Activated naive CD4-positive, alpha-beta T cell treated with anti-CD3 and anti-CD28 coated beads for 36 hours (primary cell): ENCODE data around the gene MOV10L1. TPM values are rescaled to one million over a fixed set of nuclear protein-coding genes. Genes with fewer than 3 reads are reported as not detected.

Experiments
- CTCF ChIA-PET: fragments of 350-600 bp; sonication (Branson Sonifier 250); formaldehyde crosslinking; loops from one replicate; lab custom pipeline; 2021; ENCODE audit warnings: antibody characterized with exemption; lab: Charles Lee
- DNase-seq: peaks from one replicate; pipeline ENCODE4 v3.0.0-alpha.2; 2020
- H3K27ac Mint-ChIP-seq: one replicate; pipeline ENCODE4 v1.8.0; 2021; ENCODE audit warnings: mild to moderate bottlenecking, mixed read lengths
- H3K27me3 Mint-ChIP-seq: one replicate; pipeline ENCODE4 v1.8.0; 2021; ENCODE audit warnings: low read depth, mixed read lengths
- H3K36me3 Mint-ChIP-seq: one replicate; pipeline ENCODE4 v1.8.0; 2021; ENCODE audit warnings: low read depth, mixed read lengths
- H3K4me1 Mint-ChIP-seq: one replicate; pipeline ENCODE4 v1.8.0; 2021; ENCODE audit warnings: low read depth, mixed read lengths
- H3K4me3 Mint-ChIP-seq: one replicate; pipeline ENCODE4 v1.8.0; 2021; ENCODE audit warnings: mild to moderate bottlenecking, moderate library complexity, mixed read lengths
- H3K9me3 Mint-ChIP-seq: one replicate; pipeline ENCODE4 v1.8.0; 2021; ENCODE audit warnings: mixed read lengths
- intact Hi-C: fragments of 100-400 bp; cut with micrococcal nuclease; formaldehyde crosslinking; loops from one replicate; pipeline ENCODE4 v1.15.1; 2023
- total RNA-seq, 2 experiments: library from RNA; stranded (reverse); gene quantifications; one replicate each; pipeline ENCODE4 v1.2.3, GENCODE V29; 2021

MOV10L1 gene
- total RNA-seq, 2 experiments from 2014 or later = not detected

DNA sequence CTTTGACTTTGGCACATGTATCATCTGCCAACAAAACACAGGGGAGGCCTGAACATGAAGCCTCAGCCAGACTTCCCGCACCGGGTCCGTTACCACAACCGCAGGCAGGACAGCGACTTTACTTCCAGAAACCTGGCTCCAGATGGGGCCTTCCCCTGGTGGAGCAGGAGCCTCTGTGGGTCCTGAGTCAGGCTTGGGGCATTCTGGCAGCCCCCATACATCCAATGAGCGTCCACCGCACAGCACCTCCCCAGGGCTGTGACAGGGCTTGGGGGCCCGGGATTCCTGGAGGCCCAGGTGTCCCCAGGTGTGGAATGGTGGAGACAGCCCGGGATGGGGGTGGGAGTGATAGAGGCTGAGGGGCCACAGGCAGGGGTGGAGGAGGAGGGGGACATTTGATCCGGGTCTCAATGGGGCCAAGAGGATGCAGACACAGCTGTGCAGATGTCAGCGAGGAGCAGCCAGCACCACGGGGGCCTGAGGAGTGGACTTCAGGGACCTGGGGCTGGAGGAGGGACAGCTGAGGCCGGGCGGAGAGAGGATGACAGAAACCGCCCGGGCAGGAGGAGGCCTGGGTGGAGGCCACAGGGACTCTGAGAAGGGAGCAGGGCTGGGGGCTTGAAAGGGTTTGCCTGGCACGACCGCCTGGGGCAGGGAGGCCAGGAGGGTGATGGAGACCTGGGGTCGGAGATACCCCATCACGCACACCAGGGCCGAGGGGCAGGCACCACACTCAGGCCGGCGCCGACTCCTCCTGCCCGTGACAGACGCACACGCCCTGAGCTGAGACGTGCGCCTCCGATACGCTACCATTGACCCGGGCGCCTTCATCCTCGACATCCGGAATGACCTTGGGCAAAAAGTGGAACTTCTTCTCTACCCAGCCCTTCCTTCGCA, 40.3 kb upstream of the MOV10L1 start:
- no peak overlapping the region for H3K27ac Mint-ChIP-seq
- peaks cover 3% of the 10 kb centered on the region for H3K4me1 Mint-ChIP-seq
- peaks cover 5% of the 10 kb centered on the region for H3K9me3 Mint-ChIP-seq
- no peaks in the 10 kb centered on the region for H3K36me3 Mint-ChIP-seq
- intact Hi-C loops = no loop called here
- CTCF ChIA-PET = interaction anchor here (0.5 to 0.7 kb wide), 2 partner anchors 132 to 324 kb away, joined by 3 to 4 read pairs; no protein-coding TSS in a partner anchor
- DNase-seq = no peak
- H3K4me3 Mint-ChIP-seq = no peak overlapping the region
- peaks cover 4% of the 10 kb centered on the region for H3K27me3 Mint-ChIP-seq

DNA sequence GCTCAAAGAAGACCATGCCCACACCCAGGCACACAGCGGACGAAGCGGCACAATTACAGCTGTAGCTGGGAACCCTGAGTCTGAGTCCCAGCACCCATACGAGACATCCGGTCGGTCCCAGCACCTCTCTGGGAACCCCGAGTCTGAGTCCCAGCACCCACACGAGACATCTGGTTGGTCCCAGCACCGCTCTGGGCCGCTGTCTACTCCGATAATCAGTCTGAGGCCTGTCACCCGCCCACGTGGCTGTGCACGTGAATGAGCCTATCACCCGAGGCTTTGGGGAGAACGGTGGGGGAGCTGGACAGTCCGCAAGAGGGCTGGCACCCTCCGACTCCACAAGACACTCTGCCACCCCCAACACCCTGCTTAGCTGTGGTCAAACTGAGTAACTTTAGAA, 37.9 kb upstream of the MOV10L1 start:
- DNase-seq = no peak
- Mint-ChIP-seq H3K4me1 (no peaks in the 10 kb centered on the region), H3K4me3 (no peak overlapping the region), H3K9me3 (peaks cover 5% of the 10 kb centered on the region), H3K36me3 (no peaks in the 10 kb centered on the region), H3K27ac (no peak overlapping the region), H3K27me3 (peaks cover 13% of the 10 kb centered on the region)
- intact Hi-C loops = no loop called here
- CTCF ChIA-PET = no interaction called here

- no peak for DNase-seq
- intact Hi-C loops = no loop called here
- peaks cover 2% of the 10 kb centered on the region for H3K4me1 Mint-ChIP-seq
- H3K36me3 Mint-ChIP-seq = no peaks in the 10 kb centered on the region
- CTCF ChIA-PET = no interaction called here
- H3K27me3 Mint-ChIP-seq = peaks cover 17% of the 10 kb centered on the region
- H3K4me3 Mint-ChIP-seq = no peak overlapping the region
- H3K9me3 Mint-ChIP-seq = peaks cover 5% of the 10 kb centered on the region
- no peak overlapping the region for H3K27ac Mint-ChIP-seq
These were observed 35.9 kb upstream of the MOV10L1 start for GRCh38 chr22:50053861-50054260.

DNA sequence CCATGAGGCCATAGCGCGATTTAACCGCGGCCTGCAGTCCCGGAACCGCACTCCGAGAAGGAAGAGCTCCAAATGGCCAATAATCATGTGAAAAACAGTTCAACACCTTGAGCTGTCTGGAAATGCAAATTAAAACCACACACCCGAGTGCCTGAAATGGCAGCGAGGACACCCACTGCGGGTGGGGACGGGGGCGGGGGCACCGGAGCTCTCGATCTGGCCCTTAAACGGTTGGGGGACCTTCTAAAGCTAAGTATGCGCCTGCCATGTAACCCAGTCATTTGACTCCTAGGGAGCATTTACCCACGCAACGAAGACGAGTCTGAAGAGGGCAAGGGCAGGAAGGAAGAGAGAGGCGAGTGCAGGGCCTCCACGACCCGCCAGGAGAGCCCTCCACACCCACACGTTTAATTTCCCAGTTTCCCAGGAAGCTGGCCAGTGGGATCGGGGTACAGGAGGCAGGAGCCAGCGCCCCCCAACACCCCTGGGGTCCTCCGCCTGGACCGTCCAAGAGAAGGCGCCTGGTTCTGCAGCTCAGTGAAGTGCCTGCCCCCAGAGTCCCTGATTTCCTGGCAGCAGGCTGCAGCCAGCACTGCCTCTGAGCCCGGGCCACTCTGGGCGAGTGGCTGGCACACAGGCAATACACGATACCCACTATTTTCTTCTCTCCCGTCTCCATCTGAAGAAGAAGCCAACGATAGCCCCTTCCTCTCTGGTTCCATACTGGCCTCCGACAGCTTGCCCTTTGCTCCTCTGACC, 33.4 kb upstream of the MOV10L1 start:
- Mint-ChIP-seq H3K4me3 (no peak overlapping the region), H3K9me3 (peaks cover 5% of the 10 kb centered on the region), H3K4me1 (peaks cover 2% of the 10 kb centered on the region), H3K27ac (no peak overlapping the region), H3K27me3 (peaks cover 31% of the 10 kb centered on the region), H3K36me3 (no peaks in the 10 kb centered on the region)
- DNase-seq = no peak
- CTCF ChIA-PET = no interaction called here
- intact Hi-C loops = no loop called here

- Mint-ChIP-seq H3K27me3 (peaks cover 31% of the 10 kb centered on the region), H3K9me3 (peaks cover 5% of the 10 kb centered on the region), H3K4me3 (no peak overlapping the region), H3K36me3 (no peaks in the 10 kb centered on the region), H3K27ac (no peak overlapping the region), H3K4me1 (peaks cover 2% of the 10 kb centered on the region)
- CTCF ChIA-PET = no interaction called here
- intact Hi-C loops = no loop called here
- DNase-seq = no peak
These were observed 32.3 kb upstream of the MOV10L1 start for GRCh38 chr22:50057278-50058060.

DNA sequence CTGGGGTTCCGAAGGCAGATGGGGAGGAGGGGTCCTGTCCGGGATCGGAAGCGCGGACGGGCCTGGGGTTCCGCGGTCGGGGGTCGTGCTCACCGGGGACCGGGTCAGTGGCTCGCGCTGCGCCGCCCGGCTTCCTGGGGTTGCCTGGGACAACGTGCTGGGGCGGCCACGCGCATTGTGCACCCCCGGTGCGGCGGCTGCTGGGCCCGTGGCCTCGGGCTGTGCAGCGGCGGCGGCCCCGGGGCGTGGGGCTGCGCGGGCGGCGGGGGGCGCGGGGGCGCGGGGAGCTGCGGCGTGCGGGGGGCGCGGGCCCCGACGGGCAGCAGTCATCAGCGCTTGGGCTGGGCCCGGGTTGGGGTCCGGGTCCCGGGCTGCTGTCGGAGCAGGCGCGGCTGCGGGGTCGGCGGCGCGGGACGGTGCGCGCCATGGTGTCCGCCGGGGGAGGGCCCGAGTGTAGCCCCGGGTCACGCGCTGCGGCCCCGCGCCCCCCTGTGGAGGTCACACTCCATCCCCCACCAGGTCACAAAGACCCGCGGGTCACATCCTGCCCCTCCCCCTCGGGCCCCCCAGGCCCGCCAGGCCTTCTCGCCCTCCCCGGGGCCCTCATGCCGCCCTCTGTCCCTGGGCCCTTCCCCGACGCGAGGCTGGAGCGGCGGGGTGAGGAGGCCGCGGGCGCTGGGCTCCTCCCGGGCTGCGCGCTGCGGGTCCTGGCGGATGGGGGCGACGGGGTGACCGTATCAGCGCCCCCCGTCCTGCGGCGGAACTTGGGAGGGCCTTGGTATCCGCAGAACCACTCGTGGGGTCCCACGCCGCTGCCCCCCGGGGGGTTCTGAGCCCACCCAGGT, 31.5 kb upstream of the MOV10L1 start, which contains the start of gene TTLL8:
Gene TTLL8, minus strand, starts transcription at position 238 of the 845 bp plus-strand sequence.
- H3K36me3 Mint-ChIP-seq = no peaks in the 10 kb centered on the region
- no peak within 1 kb of the TSS for H3K4me3 Mint-ChIP-seq
- H3K9me3 Mint-ChIP-seq = peaks cover 5% of the 10 kb centered on the region
- no peak within 1 kb of the TSS for H3K27ac Mint-ChIP-seq
- peaks cover 2% of the 10 kb centered on the region for H3K4me1 Mint-ChIP-seq
- H3K27me3 Mint-ChIP-seq = peaks cover 31% of the 10 kb centered on the region
- CTCF ChIA-PET = no interaction called here
- intact Hi-C loops = no loop called here
- no peak for DNase-seq

GRCh38 chr22:50058906-50059880, 30.6 kb upstream of the MOV10L1 start:
- Mint-ChIP-seq H3K9me3 (no peaks in the 10 kb centered on the region), H3K4me3 (no peak overlapping the region), H3K27me3 (peaks cover 31% of the 10 kb centered on the region), H3K36me3 (no peaks in the 10 kb centered on the region), H3K4me1 (peaks cover 2% of the 10 kb centered on the region), H3K27ac (no peak overlapping the region)
- CTCF ChIA-PET = no interaction called here
- intact Hi-C loops = no loop called here
- no peak for DNase-seq

DNA sequence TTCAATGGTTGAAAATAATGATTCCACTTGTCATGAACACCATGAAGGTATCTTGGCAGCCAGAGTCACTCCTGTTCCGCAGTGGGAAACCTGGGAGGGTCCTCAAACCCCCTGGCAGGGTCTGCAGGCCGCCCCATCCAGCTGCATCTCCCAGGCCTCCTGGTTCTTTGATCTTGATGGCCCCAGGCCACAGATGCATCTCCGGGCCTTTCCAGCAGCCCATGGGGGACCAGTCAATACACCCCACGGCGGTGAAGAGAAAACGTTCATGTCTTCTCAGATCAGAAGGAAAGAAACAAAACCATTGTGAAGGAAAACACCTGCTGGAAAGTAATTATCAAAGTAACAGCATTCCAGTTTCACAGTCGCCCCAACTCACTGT, 29.9 kb upstream of the MOV10L1 start:
- peaks cover 2% of the 10 kb centered on the region for H3K4me1 Mint-ChIP-seq
- no peaks in the 10 kb centered on the region for H3K36me3 Mint-ChIP-seq
- DNase-seq = no peak
- peaks cover 28% of the 10 kb centered on the region for H3K27me3 Mint-ChIP-seq
- no peaks in the 10 kb centered on the region for H3K9me3 Mint-ChIP-seq
- H3K27ac Mint-ChIP-seq = no peak overlapping the region
- CTCF ChIA-PET = no interaction called here
- no peak overlapping the region for H3K4me3 Mint-ChIP-seq
- intact Hi-C loops = no loop called here

- no peaks in the 10 kb centered on the region for H3K36me3 Mint-ChIP-seq
- no peak overlapping the region for H3K4me3 Mint-ChIP-seq
- intact Hi-C loops = no loop called here
- peaks cover 24% of the 10 kb centered on the region for H3K27me3 Mint-ChIP-seq
- H3K9me3 Mint-ChIP-seq = no peaks in the 10 kb centered on the region
- no peak for DNase-seq
- peaks cover 2% of the 10 kb centered on the region for H3K4me1 Mint-ChIP-seq
- CTCF ChIA-PET = no interaction called here
- H3K27ac Mint-ChIP-seq = no peak overlapping the region
These were observed 29.2 kb upstream of the MOV10L1 start for GRCh38 chr22:50060441-50061140.

DNA sequence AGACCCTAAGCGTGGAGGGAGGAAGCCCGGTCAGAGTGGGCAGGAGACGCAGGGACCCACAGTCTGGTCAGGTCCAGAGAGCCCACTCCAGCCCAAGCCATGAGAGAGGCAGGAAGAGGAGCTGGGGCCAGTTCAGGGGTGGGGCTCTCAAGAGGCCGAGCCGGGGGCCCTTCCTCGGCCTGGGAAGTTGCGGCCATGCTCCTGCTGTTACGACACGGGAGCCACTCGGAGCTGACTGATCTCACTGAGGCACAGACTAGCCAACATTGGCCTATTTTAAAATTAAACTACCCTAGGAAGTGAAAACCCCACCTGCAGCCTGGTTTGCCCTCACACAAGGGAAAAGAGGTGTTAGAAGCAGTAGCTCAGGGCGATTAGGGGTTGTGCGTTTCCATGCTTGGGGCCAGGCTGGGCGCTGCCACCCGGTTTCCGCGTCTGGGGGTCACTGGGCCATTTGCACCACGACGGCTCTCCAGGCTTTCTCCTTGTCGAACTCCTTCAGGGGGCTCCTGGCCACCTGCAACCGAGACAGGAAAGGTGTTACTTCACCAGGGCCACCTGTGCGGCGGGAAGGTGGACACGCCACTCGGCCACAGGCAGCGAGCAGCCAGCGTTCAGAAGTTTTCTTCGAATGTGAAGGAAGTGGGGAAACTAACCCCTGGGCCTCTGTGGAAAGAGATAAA, 28.5 kb upstream of the MOV10L1 start:
- CTCF ChIA-PET = no interaction called here
- intact Hi-C loops = no loop called here
- Mint-ChIP-seq H3K9me3 (no peaks in the 10 kb centered on the region), H3K27me3 (peaks cover 21% of the 10 kb centered on the region), H3K27ac (no peak overlapping the region), H3K4me3 (no peak overlapping the region), H3K4me1 (peaks cover 2% of the 10 kb centered on the region), H3K36me3 (no peaks in the 10 kb centered on the region)
- no peak for DNase-seq
